Measurements from ENCODE around the gene ATP1B2.
"Not testable (repeated sequence)": the region's sequence is repeated elsewhere in the genome, so short reads cannot be mapped to it uniquely, and the experiment has no call there.

Gene ATP1B2

DNA sequence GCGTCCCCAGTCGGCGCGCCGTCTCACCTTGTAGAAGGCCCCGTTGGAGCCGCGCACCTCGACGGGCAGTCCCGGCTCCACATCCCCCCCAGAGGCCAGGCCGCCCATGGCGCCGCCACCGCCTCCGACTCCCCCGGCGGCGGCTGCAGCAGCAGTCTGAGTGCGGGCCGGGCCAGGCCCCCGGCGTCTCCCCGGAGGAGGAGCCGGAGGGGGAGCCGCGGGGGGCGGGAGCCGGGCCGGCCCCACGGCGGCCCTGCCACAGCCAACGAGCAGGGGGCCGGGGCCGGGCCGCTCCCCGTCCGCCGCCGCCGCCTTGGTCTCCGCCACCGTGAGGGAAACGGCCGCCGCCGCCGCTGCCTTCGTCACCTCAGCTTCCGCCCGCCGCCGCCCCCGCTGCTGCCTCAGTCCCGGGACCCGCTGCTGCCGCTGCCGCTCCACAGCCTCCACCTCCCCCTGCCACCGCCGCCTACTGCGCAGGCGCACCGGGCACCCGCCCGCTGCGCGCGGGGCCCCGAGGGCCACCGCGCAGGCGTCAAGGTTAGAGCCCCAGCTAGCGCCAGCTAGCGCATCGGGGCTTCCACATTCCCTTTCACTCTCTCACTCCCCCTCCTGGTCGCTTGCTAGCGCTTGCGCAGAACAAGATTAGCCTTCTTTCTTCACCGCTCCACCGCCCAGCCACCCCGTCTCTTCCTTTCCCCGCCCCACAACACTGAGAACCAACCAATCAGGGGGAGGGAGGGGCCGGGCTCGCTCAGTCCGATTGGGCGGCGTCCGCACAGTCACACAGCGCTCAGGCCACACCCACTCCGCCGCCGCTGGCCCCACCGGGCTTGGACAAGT is 36.1 kb upstream of the ATP1B2 start, which contains the start of gene FXR2:
Gene FXR2, minus strand, starts transcription at position 473 of the 840 bp plus-strand sequence. Its CDS starts 365 bp downstream, at position 108.
- Histone ChIP-seq H3K27me3 (ENCODE audit: insufficient read depth, insufficient read length) (no peaks in the 10 kb centered on the region), H3K4me1 (ENCODE audit: insufficient read depth, insufficient read length) (no peaks in the 10 kb centered on the region), H3K4me3 (ENCODE audit: insufficient read length, low read depth) (peak within 1 kb of the TSS; percentile 74), H3K36me3 (ENCODE audit: insufficient read depth, insufficient read length, low read length) (peaks cover 20% of the 10 kb centered on the region), H3K9me3 (ENCODE audit: insufficient read depth, low read length) (no peaks in the 10 kb centered on the region), H3K9ac (ENCODE audit: insufficient read length, low read depth) (peak within 1 kb of the TSS; percentile 80)
- TF ChIP-seq YY1 (IDR thresholded peaks at IDR 0.05; ENCODE audit: insufficient read depth, insufficient read length) (no peak), SUZ12 (IDR thresholded peaks at IDR 0.05; ENCODE audit: extremely low read depth, insufficient read depth, insufficient read length) (no peak), ZNF274 (IDR thresholded peaks at IDR 0.05; ENCODE audit: low read depth, low read length) (no peak)
- peak; percentile 98 for DNase-seq (ENCODE audit: low read depth, low spot score)

DNA sequence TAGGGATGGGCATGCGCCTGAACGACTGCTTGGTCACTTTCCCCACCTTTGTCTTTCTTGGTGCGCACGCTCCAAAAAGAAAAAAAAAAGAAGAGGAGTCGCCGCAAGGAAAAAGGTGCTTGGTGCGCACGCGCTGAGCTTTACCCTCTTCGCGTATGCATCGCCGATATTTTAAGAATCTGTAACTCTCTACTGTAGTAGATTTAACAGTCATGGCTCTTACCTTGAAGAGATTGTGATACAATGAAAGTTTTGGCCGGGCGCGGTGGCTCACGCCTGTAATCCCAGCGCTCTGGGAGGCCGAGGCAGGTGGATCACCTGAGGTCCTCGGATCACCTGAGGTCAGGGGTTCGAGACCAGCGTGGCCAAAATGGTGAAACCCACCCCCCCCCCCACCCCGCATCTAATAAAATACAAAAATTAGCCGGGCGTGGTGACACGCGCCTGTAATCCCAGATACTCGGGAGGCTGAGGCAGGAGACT is 35.4 kb upstream of the ATP1B2 start:
- H3K9me3 ChIP-seq (ENCODE audit: insufficient read depth, low read length), result no peaks in the 10 kb centered on the region
- no peak overlapping the region for H3K9ac ChIP-seq (ENCODE audit: insufficient read length, low read depth)
- peaks cover 16% of the 10 kb centered on the region for H3K36me3 ChIP-seq (ENCODE audit: insufficient read depth, insufficient read length, low read length)
- no peak for TF ChIP-seq YY1 (IDR thresholded peaks at IDR 0.05; ENCODE audit: insufficient read depth, insufficient read length)
- no peak for TF ChIP-seq ZNF274 (IDR thresholded peaks at IDR 0.05; ENCODE audit: low read depth, low read length)
- TF ChIP-seq SUZ12 (IDR thresholded peaks at IDR 0.05; ENCODE audit: extremely low read depth, insufficient read depth, insufficient read length), result no peak
- H3K4me3 ChIP-seq (ENCODE audit: insufficient read length, low read depth), result no peak overlapping the region
- H3K4me1 ChIP-seq (ENCODE audit: insufficient read depth, insufficient read length), result no peaks in the 10 kb centered on the region
- H3K27me3 ChIP-seq (ENCODE audit: insufficient read depth, insufficient read length), result no peaks in the 10 kb centered on the region
- DNase-seq (ENCODE audit: low read depth, low spot score), result no peak

DNA sequence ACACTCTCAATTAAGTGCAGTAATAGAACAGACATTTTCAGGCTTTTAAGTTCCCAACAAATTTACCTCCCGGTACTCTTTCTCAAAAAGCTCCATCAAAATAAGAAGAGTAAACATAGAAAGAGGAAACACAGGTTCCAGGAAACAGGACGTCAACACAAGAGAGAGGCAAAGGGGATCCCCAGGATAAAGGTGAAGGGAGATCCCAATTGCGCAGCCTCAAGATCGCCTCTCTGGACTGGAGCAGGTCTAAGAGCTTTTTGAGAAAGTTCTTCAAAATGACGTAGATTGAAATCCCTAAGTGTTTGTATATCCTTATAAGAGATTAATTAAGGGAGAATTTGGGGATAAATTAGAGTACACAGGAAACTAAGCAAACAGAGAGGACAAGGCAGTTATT is 32.1 kb upstream of the ATP1B2 start:
- no peak for DNase-seq (ENCODE audit: low read depth, low spot score)
- H3K9ac ChIP-seq (ENCODE audit: insufficient read length, low read depth), result no peak overlapping the region
- H3K27me3 ChIP-seq (ENCODE audit: insufficient read depth, insufficient read length), result no peaks in the 10 kb centered on the region
- no peak overlapping the region for H3K4me3 ChIP-seq (ENCODE audit: insufficient read length, low read depth)
- H3K4me1 ChIP-seq (ENCODE audit: insufficient read depth, insufficient read length), result no peaks in the 10 kb centered on the region
- H3K36me3 ChIP-seq (ENCODE audit: insufficient read depth, insufficient read length, low read length), result no peaks in the 10 kb centered on the region
- TF ChIP-seq ZNF274 (IDR thresholded peaks at IDR 0.05; ENCODE audit: low read depth, low read length) (no peak), SUZ12 (IDR thresholded peaks at IDR 0.05; ENCODE audit: extremely low read depth, insufficient read depth, insufficient read length) (no peak), YY1 (IDR thresholded peaks at IDR 0.05; ENCODE audit: insufficient read depth, insufficient read length) (no peak)
- no peaks in the 10 kb centered on the region for H3K9me3 ChIP-seq (ENCODE audit: insufficient read depth, low read length)

DNA sequence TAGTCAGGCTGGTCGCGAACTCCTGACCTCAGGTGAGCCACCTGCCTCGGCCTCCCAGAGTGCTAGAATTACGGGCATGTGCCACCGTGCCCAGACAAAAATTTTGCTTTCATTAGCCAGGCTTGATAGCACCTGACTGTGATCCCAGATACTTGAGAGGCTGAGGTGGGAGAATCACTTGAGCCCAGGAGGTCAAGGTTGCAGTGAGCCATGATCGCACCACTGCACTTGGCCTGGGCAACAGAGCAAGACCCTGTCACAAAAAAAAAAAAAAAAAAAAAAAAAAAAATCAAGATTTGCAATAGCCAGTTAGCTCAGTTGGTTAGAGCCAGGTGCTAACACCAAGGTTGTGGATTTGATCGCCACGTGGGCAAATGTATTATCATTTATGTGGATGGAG is 29.9 kb upstream of the ATP1B2 start:
- no peak for DNase-seq (ENCODE audit: low read depth, low spot score)
- H3K9ac ChIP-seq (ENCODE audit: insufficient read length, low read depth), result no peak overlapping the region
- H3K4me3 ChIP-seq (ENCODE audit: insufficient read length, low read depth), result no peak overlapping the region
- no peaks in the 10 kb centered on the region for H3K36me3 ChIP-seq (ENCODE audit: insufficient read depth, insufficient read length, low read length)
- H3K27me3 ChIP-seq (ENCODE audit: insufficient read depth, insufficient read length), result no peaks in the 10 kb centered on the region
- no peak for TF ChIP-seq SUZ12 (IDR thresholded peaks at IDR 0.05; ENCODE audit: extremely low read depth, insufficient read depth, insufficient read length)
- no peak for TF ChIP-seq YY1 (IDR thresholded peaks at IDR 0.05; ENCODE audit: insufficient read depth, insufficient read length)
- TF ChIP-seq ZNF274 (IDR thresholded peaks at IDR 0.05; ENCODE audit: low read depth, low read length), result no peak
- H3K4me1 ChIP-seq (ENCODE audit: insufficient read depth, insufficient read length), result no peaks in the 10 kb centered on the region
- H3K9me3 ChIP-seq (ENCODE audit: insufficient read depth, low read length), result no peaks in the 10 kb centered on the region

DNA sequence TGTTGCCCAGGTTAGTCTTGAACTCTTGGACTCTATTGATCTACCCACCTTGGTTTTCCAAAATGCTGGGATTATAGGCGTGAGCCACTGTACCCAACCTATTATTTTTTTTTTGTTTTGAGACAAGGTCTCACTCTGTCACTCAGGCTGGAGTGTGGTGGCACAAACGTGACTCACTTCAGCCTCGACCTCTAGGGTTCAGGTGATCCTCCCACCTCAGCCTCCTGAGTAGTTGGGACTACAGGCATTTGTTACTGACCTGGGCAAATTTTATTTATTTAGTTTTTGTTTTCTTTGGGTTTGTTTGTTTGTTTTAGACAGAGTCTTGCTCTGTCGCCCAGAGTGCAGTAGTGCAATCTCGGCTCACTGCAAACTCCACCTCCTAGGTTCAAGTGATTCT is 27.1 kb upstream of the ATP1B2 start:
- TF ChIP-seq YY1 (IDR thresholded peaks at IDR 0.05; ENCODE audit: insufficient read depth, insufficient read length) (no peak), SUZ12 (IDR thresholded peaks at IDR 0.05; ENCODE audit: extremely low read depth, insufficient read depth, insufficient read length) (no peak), ZNF274 (IDR thresholded peaks at IDR 0.05; ENCODE audit: low read depth, low read length) (no peak)

DNA sequence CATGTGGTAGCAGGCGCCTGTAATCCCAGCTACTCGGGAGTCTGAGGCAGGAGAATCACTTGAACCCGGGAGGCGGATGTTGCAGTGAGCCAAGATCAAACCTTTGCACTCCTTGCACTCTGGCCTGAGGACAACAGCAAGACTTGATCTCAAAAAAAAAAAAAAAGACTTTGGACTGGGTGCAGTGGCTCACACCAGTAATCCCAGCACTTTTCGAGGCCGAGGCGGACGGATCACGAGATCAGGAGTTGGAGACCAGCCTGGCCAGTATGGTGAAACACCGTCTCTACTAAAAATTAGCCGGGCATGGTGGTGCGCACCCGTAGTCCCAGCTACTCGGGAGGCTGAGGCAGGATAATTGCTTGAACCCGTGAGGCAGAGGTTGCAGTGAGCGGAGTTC is 25.0 kb upstream of the ATP1B2 start:
- not testable (repeated sequence) for H3K9me3 ChIP-seq (ENCODE audit: insufficient read depth, low read length); H3K27me3 ChIP-seq (ENCODE audit: insufficient read depth, insufficient read length); H3K4me3 ChIP-seq (ENCODE audit: insufficient read length, low read depth); H3K9ac ChIP-seq (ENCODE audit: insufficient read length, low read depth); H3K4me1 ChIP-seq (ENCODE audit: insufficient read depth, insufficient read length); DNase-seq (ENCODE audit: low read depth, low spot score); H3K36me3 ChIP-seq (ENCODE audit: insufficient read depth, insufficient read length, low read length)

More for the DNA sequence above, 27.1 kb upstream of the ATP1B2 start:
- Histone ChIP-seq H3K9me3 (ENCODE audit: insufficient read depth, low read length) (no peaks in the 10 kb centered on the region), H3K27me3 (ENCODE audit: insufficient read depth, insufficient read length) (no peaks in the 10 kb centered on the region), H3K9ac (ENCODE audit: insufficient read length, low read depth) (no peak overlapping the region), H3K36me3 (ENCODE audit: insufficient read depth, insufficient read length, low read length) (peaks cover 2% of the 10 kb centered on the region), H3K4me1 (ENCODE audit: insufficient read depth, insufficient read length) (no peaks in the 10 kb centered on the region), H3K4me3 (ENCODE audit: insufficient read length, low read depth) (no peak overlapping the region)
- no peak for DNase-seq (ENCODE audit: low read depth, low spot score)

DNA sequence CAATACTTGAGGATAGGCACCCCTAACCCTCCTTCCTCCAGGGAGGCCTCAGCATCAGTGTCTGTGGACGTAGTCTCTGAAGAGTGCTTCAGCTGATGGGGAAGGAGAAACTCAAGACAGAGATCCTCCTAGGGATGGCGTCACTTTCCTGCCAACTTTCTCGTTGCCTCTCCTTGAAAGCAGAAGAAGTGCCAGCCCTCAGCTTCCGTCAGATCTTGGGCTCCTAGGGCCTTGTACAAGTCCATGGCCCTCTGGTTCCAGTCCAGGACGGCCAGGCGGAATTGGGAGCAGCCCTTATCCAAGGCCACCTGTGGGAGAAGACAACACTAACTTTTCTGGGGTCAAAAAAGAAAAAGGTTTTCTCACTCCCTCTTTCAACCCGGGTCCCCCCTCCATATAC is 24.4 kb upstream of the ATP1B2 start:
- Histone ChIP-seq H3K9me3 (ENCODE audit: insufficient read depth, low read length) (no peaks in the 10 kb centered on the region), H3K36me3 (ENCODE audit: insufficient read depth, insufficient read length, low read length) (peaks cover 2% of the 10 kb centered on the region), H3K4me1 (ENCODE audit: insufficient read depth, insufficient read length) (no peaks in the 10 kb centered on the region), H3K4me3 (ENCODE audit: insufficient read length, low read depth) (peak overlapping the region; percentile 75), H3K9ac (ENCODE audit: insufficient read length, low read depth) (peak overlapping the region; percentile 91), H3K27me3 (ENCODE audit: insufficient read depth, insufficient read length) (no peaks in the 10 kb centered on the region)
- no peak for TF ChIP-seq SUZ12 (IDR thresholded peaks at IDR 0.05; ENCODE audit: extremely low read depth, insufficient read depth, insufficient read length)
- TF ChIP-seq YY1 (IDR thresholded peaks at IDR 0.05; ENCODE audit: insufficient read depth, insufficient read length), result no peak
- TF ChIP-seq ZNF274 (IDR thresholded peaks at IDR 0.05; ENCODE audit: low read depth, low read length), result no peak
- DNase-seq (ENCODE audit: low read depth, low spot score), result no peak

All from NT2/D1 (cell line).